CD4-positive, alpha-beta memory T cell (primary cell): ENCODE data around the gene CARD11. TPM values are rescaled to one million over a fixed set of nuclear protein-coding genes. Genes with fewer than 3 reads are reported as not detected.
A peak's percentile ranks its signal among the peaks of the same experiment; 100 is the strongest.

Experiments used
- CTCF ChIA-PET: fragments of 350-600 bp; sonication (Branson Sonifier 250); formaldehyde crosslinking; loops from one replicate; lab custom pipeline; 2021; ENCODE audit warnings: inconsistent platforms; ENCODE audit not compliant: partially characterized antibody; lab: Charles Lee
- POLR2A ChIA-PET: fragments of 350-600 bp; sonication (Branson Sonifier 250); formaldehyde crosslinking; loops from one replicate; lab custom pipeline; 2021; ENCODE audit not compliant: partially characterized antibody; lab: Charles Lee
- DNase-seq, 5 donors: peaks; one replicate each; pipeline versions ENCODE4 v3.0.0 to v3.0.0-alpha.2; 2020 to 2022; ENCODE audit warnings: mixed read lengths in 1 of 5
- H3K27ac ChIP-seq: one replicate; pipeline ENCODE4 v1.7.0; 2013; ENCODE audit warnings: low read depth, low read length
- H3K27me3 ChIP-seq: 2 replicates; pipeline ENCODE4 v1.7.0; 2013; ENCODE audit warnings: mild to moderate bottlenecking, low read length, moderate library complexity; ENCODE audit not compliant: insufficient read depth
- H3K36me3 ChIP-seq: 2 replicates; pipeline ENCODE4 v1.7.0; 2013; ENCODE audit warnings: mild to moderate bottlenecking, low read length, moderate library complexity; ENCODE audit not compliant: insufficient read depth
- H3K4me1 ChIP-seq: 2 replicates; pipeline ENCODE4 v1.7.0; 2013; ENCODE audit warnings: mild to moderate bottlenecking, low read length, moderate library complexity; ENCODE audit not compliant: insufficient read depth
- H3K4me3 ChIP-seq, 2 donors: one replicate each; pipeline ENCODE4 v1.7.0; 2013; ENCODE audit warnings: low read length in 2 of 2, mild to moderate bottlenecking in 1 of 2
- H3K9me3 ChIP-seq, 2 donors: one replicate each; pipeline ENCODE4 v1.7.0; 2013; ENCODE audit warnings: low read length in 2 of 2, control low read depth in 1 of 2; ENCODE audit not compliant: control insufficient read depth in 1 of 2
- H3K27ac Mint-ChIP-seq, 7 donors: one replicate each; pipeline ENCODE4 v1.8.0; 2020 to 2021; ENCODE audit warnings: mixed read lengths in 7 of 7, mild to moderate bottlenecking in 6 of 7, inconsistent platforms in 3 of 7, moderate library complexity in 3 of 7
- H3K27me3 Mint-ChIP-seq, 2 donors: one replicate each; pipeline ENCODE4 v1.8.0; 2020 to 2021; ENCODE audit warnings: mixed read lengths in 2 of 2
- H3K36me3 Mint-ChIP-seq, 2 donors: one replicate each; pipeline ENCODE4 v1.8.0; 2020 to 2021; ENCODE audit warnings: mixed read lengths in 2 of 2, inconsistent platforms in 1 of 2, mild to moderate bottlenecking in 1 of 2
- H3K4me1 Mint-ChIP-seq, 4 donors: one replicate each; pipeline ENCODE4 v1.8.0; 2020 to 2021; ENCODE audit warnings: mixed read lengths in 4 of 4, mild to moderate bottlenecking in 1 of 4
- H3K4me3 Mint-ChIP-seq, 8 donors: one replicate each; pipeline ENCODE4 v1.8.0; 2020 to 2021; ENCODE audit warnings: mixed read lengths in 8 of 8, mild to moderate bottlenecking in 7 of 8, moderate library complexity in 6 of 8, inconsistent platforms in 3 of 8
- H3K9me3 Mint-ChIP-seq, 8 donors: one replicate each; pipeline ENCODE4 v1.8.0; 2020 to 2021; ENCODE audit warnings: mixed read lengths in 8 of 8, mild to moderate bottlenecking in 5 of 8, inconsistent platforms in 3 of 8, moderate library complexity in 1 of 8
- intact Hi-C: fragments of 100-400 bp; cut with micrococcal nuclease; formaldehyde crosslinking; loops from one replicate; pipeline ENCODE4 v1.15.1; 2023
- polyA plus RNA-seq, 2 donors: library from polyadenylated mRNA; unstranded; fragments of 300-500 nt; fragmentation: Illumina TruSeq; gene quantifications; one replicate each; pipeline ENCODE4 v1.2.3, GENCODE V29; 2021
- total RNA-seq, 2 experiments: library from RNA; stranded (reverse); gene quantifications; one replicate each; pipeline ENCODE4 v1.2.3, GENCODE V29; 2021

The CARD11 gene
- total and polyA plus RNA-seq, 4 experiments from 2014 or later, result 4.9 to 136 (median 85.3) TPM

GRCh38 chr7:2983586-2983985 lies 60.1 kb downstream of the CARD11 start:
- peaks cover 61% of the 10 kb centered on the region for H3K4me1 ChIP-seq
- H3K27me3 ChIP-seq, result no peaks in the 10 kb centered on the region
- H3K4me1 Mint-ChIP-seq, result peaks cover 53 to 95% (median 75%) of the 10 kb centered on the region in 4 donors
- peaks cover 17% of the 10 kb centered on the region for H3K36me3 ChIP-seq
- peaks cover 0 to 3% (median 0%) of the 10 kb centered on the region in 8 donors for H3K9me3 Mint-ChIP-seq
- POLR2A ChIA-PET, result interaction anchor here (0.9 to 1.7 kb wide), 5 partner anchors 12 to 135 kb away, joined by 3 to 4 read pairs (median 3); no protein-coding TSS in a partner anchor
- CTCF ChIA-PET, result interaction anchor here (1.4 to 2.1 kb wide), 3 partner anchors 82 to 172 kb away, joined by 3 to 7 read pairs (median 3); no protein-coding TSS in a partner anchor
- peak overlapping the region in 5 of 8 donors; percentile 10 to 54 (median 28) for H3K4me3 Mint-ChIP-seq
- intact Hi-C loops, result loop anchor here (5.0 kb wide), 1 partner anchor 121 kb away; no protein-coding TSS in a partner anchor
- no peak overlapping the region for H3K27ac ChIP-seq
- peak overlapping the region; percentile 22 to 87 (median 81) for H3K27ac Mint-ChIP-seq
- no peak for DNase-seq
- peaks cover 31 to 49% of the 10 kb centered on the region in 2 donors for H3K36me3 Mint-ChIP-seq
- no peaks in the 10 kb centered on the region for H3K9me3 ChIP-seq
- H3K4me3 ChIP-seq, result no peak overlapping the region
- no peaks in the 10 kb centered on the region for H3K27me3 Mint-ChIP-seq

DNA sequence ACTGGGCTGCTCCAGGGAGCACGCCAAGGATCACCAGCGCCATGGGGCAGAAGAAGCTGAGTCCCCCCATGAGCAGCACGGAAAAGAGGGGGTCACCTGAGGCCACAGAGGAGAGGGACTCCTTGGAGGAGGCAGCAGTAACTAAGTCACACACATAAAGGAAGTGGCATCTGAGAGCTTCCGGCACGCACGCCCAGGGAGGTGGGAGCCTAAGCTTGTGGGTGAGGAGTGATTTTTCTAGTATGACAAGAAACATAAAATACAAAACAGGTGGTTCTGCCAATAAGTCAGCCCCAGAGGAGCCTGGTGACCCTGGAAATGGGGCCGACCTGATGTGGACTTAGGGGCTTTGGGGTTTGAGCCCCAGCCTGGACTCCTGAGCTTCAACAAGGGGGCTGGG lies 60.8 kb downstream of the CARD11 start:
- Histone ChIP-seq H3K4me3 (no peak overlapping the region), H3K9me3 (no peaks in the 10 kb centered on the region), H3K27ac (no peak overlapping the region), H3K27me3 (no peaks in the 10 kb centered on the region), H3K36me3 (peaks cover 17% of the 10 kb centered on the region), H3K4me1 (peaks cover 67% of the 10 kb centered on the region)
- no peaks in the 10 kb centered on the region for H3K9me3 Mint-ChIP-seq
- peak; percentile 48 to 71 (median 52) for DNase-seq
- ChIA-PET CTCF (interaction anchor here (1.4 to 2.1 kb wide), 2 partner anchors 83 to 171 kb away, joined by 3 to 7 read pairs; no protein-coding TSS in a partner anchor), POLR2A (interaction anchor here (0.6 to 1.7 kb wide), 12 partner anchors 8 to 136 kb away, joined by 3 to 4 read pairs (median 3); no protein-coding TSS in a partner anchor)
- H3K4me1 Mint-ChIP-seq, result peaks cover 57 to 96% (median 76%) of the 10 kb centered on the region in 4 donors
- peak overlapping the region; percentile 33 to 91 (median 75) for H3K27ac Mint-ChIP-seq
- peak overlapping the region in 7 of 8 donors; percentile 4 to 78 (median 56) for H3K4me3 Mint-ChIP-seq
- H3K36me3 Mint-ChIP-seq, result peaks cover 28 to 49% of the 10 kb centered on the region in 2 donors
- no peaks in the 10 kb centered on the region for H3K27me3 Mint-ChIP-seq
- intact Hi-C loops, result loop anchor here (5.0 kb wide), 1 partner anchor 121 kb away; no protein-coding TSS in a partner anchor

DNA sequence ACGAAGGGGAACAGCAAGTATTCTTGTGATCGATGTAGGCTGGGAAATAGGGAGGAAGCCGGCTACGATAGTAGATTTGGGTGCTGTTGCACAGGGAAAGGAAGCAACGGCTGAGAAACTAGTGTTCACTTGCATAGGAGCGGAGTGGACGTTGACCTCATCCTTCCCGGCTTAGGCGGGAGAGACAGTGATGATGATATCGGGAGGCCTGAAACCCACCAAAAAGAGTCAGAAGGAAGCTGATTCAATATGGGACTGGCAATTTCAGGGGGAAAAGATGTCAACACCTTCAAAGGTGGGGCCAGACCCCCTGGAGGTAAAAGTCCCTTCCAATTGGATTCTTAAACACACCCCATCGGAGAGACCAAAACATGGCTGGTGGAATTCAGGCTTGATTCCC lies 61.3 kb downstream of the CARD11 start:
- H3K27me3 Mint-ChIP-seq, result no peaks in the 10 kb centered on the region
- no peak overlapping the region for H3K27ac ChIP-seq
- intact Hi-C loops, result loop anchor here (5.0 kb wide), 1 partner anchor 120 kb away; no protein-coding TSS in a partner anchor
- peaks cover 67% of the 10 kb centered on the region for H3K4me1 ChIP-seq
- DNase-seq, result no peak
- peak overlapping the region in 6 of 7 donors; percentile 43 to 91 (median 67) for H3K27ac Mint-ChIP-seq
- CTCF ChIA-PET, result interaction anchor here (1.3 to 2.1 kb wide), 3 partner anchors 26 to 172 kb away, joined by 3 to 7 read pairs (median 3); no protein-coding TSS in a partner anchor
- H3K27me3 ChIP-seq, result no peaks in the 10 kb centered on the region
- no peaks in the 10 kb centered on the region for H3K9me3 Mint-ChIP-seq
- H3K4me3 Mint-ChIP-seq, result peak overlapping the region in 6 of 8 donors; percentile 29 to 78 (median 57)
- peaks cover 17% of the 10 kb centered on the region for H3K36me3 ChIP-seq
- peaks cover 27 to 49% of the 10 kb centered on the region in 2 donors for H3K36me3 Mint-ChIP-seq
- peaks cover 57 to 97% (median 74%) of the 10 kb centered on the region in 4 donors for H3K4me1 Mint-ChIP-seq
- POLR2A ChIA-PET, result interaction anchor here (0.8 to 1.7 kb wide), 6 partner anchors 11 to 110 kb away, joined by 3 to 4 read pairs (median 3); no protein-coding TSS in a partner anchor
- no peak overlapping the region for H3K4me3 ChIP-seq
- no peaks in the 10 kb centered on the region for H3K9me3 ChIP-seq

GRCh38 chr7:2981103-2981480 lies 62.6 kb downstream of the CARD11 start:
- peaks cover 23 to 49% of the 10 kb centered on the region in 2 donors for H3K36me3 Mint-ChIP-seq
- peaks cover 49 to 85% (median 69%) of the 10 kb centered on the region in 4 donors for H3K4me1 Mint-ChIP-seq
- Histone ChIP-seq H3K27me3 (no peaks in the 10 kb centered on the region), H3K27ac (no peak overlapping the region), H3K4me3 (no peak overlapping the region), H3K9me3 (no peaks in the 10 kb centered on the region), H3K36me3 (peaks cover 17% of the 10 kb centered on the region), H3K4me1 (peaks cover 67% of the 10 kb centered on the region)
- H3K27ac Mint-ChIP-seq, result peak overlapping the region in 6 of 7 donors; percentile 1 to 83 (median 44)
- intact Hi-C loops, result loop anchor here (5.0 kb wide), 1 partner anchor 119 kb away; no protein-coding TSS in a partner anchor
- DNase-seq, result no peak
- H3K27me3 Mint-ChIP-seq, result no peaks in the 10 kb centered on the region
- CTCF ChIA-PET, result interaction anchor here (1.3 kb wide), 1 partner anchor 27 kb away, joined by 3 read pairs; no protein-coding TSS in a partner anchor
- POLR2A ChIA-PET, result no interaction called here
- peak overlapping the region in 3 of 8 donors; percentile 31 to 59 (median 55) for H3K4me3 Mint-ChIP-seq
- H3K9me3 Mint-ChIP-seq, result no peaks in the 10 kb centered on the region

GRCh38 chr7:2980401-2981102 lies 63.1 kb downstream of the CARD11 start:
- POLR2A ChIA-PET, result no interaction called here
- H3K9me3 ChIP-seq, result no peaks in the 10 kb centered on the region
- CTCF ChIA-PET, result no interaction called here
- H3K4me3 ChIP-seq, result no peak overlapping the region
- no peaks in the 10 kb centered on the region for H3K27me3 ChIP-seq
- intact Hi-C loops, result loop anchor here (5.0 kb wide), 1 partner anchor 118 kb away; no protein-coding TSS in a partner anchor
- Mint-ChIP-seq H3K27me3 (no peaks in the 10 kb centered on the region), H3K4me1 (peaks cover 47 to 84% (median 66%) of the 10 kb centered on the region in 4 donors), H3K9me3 (no peaks in the 10 kb centered on the region), H3K36me3 (peaks cover 20 to 52% of the 10 kb centered on the region in 2 donors), H3K27ac (peak overlapping the region in 4 of 7 donors; percentile 22 to 84 (median 40)), H3K4me3 (peak overlapping the region in 2 of 8 donors; percentile 41 to 46)
- DNase-seq, result no peak
- no peak overlapping the region for H3K27ac ChIP-seq
- H3K36me3 ChIP-seq, result peaks cover 16% of the 10 kb centered on the region
- H3K4me1 ChIP-seq, result peaks cover 66% of the 10 kb centered on the region

- H3K9me3 ChIP-seq, result no peaks in the 10 kb centered on the region
- H3K27me3 Mint-ChIP-seq, result no peaks in the 10 kb centered on the region
- POLR2A ChIA-PET, result interaction anchor here (0.6 to 1.3 kb wide), 2 partner anchors 48 to 114 kb away, joined by 4 read pairs; no protein-coding TSS in a partner anchor
- H3K27ac ChIP-seq, result no peak overlapping the region
- intact Hi-C loops, result loop anchor here (5.0 kb wide), 1 partner anchor 118 kb away; no protein-coding TSS in a partner anchor
- no peaks in the 10 kb centered on the region for H3K27me3 ChIP-seq
- H3K4me3 ChIP-seq, result no peak overlapping the region
- peaks cover 44 to 81% (median 64%) of the 10 kb centered on the region in 4 donors for H3K4me1 Mint-ChIP-seq
- CTCF ChIA-PET, result no interaction called here
- H3K36me3 Mint-ChIP-seq, result peaks cover 18 to 52% of the 10 kb centered on the region in 2 donors
- H3K4me1 ChIP-seq, result peaks cover 62% of the 10 kb centered on the region
- peak overlapping the region in 3 of 8 donors; percentile 20 to 46 (median 39) for H3K4me3 Mint-ChIP-seq
- H3K9me3 Mint-ChIP-seq, result no peaks in the 10 kb centered on the region
- peaks cover 13% of the 10 kb centered on the region for H3K36me3 ChIP-seq
- H3K27ac Mint-ChIP-seq, result peak overlapping the region in 4 of 7 donors; percentile 18 to 84 (median 48)
- DNase-seq, result no peak
These were observed 63.7 kb downstream of the CARD11 start for GRCh38 chr7:2979951-2980350.
